ENCODE results near the gene TPSAB1. TPM values are rescaled to one million over a fixed set of nuclear protein-coding genes. Genes with fewer than 3 reads are reported as not detected.

Gene TPSAB1
- total RNA-seq, 2 experiments from 2014 or later: not detected

DNA sequence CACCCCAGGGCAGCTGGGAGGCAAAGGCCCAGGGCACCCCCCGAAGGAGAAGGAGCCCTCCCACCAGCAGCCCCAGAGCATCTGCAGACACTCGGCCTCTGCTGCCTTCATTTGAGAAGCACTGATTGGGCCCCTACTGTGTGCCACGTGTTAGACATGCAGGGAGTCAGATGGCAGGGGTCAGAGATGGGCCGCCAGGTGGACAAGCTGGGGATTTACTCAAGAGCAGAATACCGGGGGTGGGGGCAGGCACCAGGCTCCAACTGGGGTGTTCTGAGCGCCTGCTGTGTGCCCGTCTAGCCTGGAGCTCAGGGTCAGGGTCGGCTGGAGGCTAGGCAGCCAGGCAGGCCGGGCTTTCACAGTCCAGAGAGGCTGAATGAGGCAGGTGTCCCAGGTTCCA, 34.2 kb upstream of the TPSAB1 start:
- intact Hi-C loops (cut with micrococcal nuclease): no loop called here
- CTCF ChIA-PET: no interaction called here
- DNase-seq: no peak
- POLR2A ChIA-PET: no interaction called here
- TF ChIP-seq, protein P1, sequence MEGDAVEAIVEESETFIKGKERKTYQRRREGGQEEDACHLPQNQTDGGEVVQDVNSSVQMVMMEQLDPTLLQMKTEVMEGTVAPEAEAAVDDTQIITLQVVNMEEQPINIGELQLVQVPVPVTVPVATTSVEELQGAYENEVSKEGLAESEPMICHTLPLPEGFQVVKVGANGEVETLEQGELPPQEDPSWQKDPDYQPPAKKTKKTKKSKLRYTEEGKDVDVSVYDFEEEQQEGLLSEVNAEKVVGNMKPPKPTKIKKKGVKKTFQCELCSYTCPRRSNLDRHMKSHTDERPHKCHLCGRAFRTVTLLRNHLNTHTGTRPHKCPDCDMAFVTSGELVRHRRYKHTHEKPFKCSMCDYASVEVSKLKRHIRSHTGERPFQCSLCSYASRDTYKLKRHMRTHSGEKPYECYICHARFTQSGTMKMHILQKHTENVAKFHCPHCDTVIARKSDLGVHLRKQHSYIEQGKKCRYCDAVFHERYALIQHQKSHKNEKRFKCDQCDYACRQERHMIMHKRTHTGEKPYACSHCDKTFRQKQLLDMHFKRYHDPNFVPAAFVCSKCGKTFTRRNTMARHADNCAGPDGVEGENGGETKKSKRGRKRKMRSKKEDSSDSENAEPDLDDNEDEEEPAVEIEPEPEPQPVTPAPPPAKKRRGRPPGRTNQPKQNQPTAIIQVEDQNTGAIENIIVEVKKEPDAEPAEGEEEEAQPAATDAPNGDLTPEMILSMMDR (IDR thresholded peaks at IDR 0.05): no peak
- Mint-ChIP-seq H3K36me3 (ENCODE audit: low read depth) (no peaks in the 10 kb centered on the region), H3K4me1 (ENCODE audit: low read depth) (peaks cover 4% of the 10 kb centered on the region), H3K4me3 (no peak overlapping the region), H3K27me3 (no peaks in the 10 kb centered on the region), H3K27ac (no peak overlapping the region), H3K9me3 (no peaks in the 10 kb centered on the region)
- ATAC-seq: no peak

DNA sequence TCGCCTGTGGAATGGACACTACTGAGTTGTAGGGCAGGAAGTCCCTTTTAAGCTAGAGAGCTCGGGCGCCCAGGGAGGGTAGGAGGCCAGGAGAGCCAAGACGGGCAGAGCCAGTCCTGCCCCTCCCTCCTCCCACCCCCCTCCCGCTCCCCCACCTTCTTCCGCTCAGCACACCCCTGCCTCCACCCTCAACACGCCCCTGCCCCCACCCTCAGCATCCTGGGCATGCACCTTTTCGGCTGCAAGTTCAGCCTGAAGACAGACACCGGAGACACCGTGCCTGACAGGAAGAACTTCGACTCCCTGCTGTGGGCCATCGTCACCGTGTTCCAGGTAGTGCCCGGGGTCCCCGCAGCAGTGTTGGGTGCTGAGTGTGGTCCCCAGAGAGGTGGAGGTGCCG, 33.7 kb upstream of the TPSAB1 start:
- Mint-ChIP-seq H3K27ac (no peak overlapping the region), H3K4me3 (no peak overlapping the region), H3K27me3 (no peaks in the 10 kb centered on the region), H3K4me1 (ENCODE audit: low read depth) (peaks cover 4% of the 10 kb centered on the region), H3K9me3 (no peaks in the 10 kb centered on the region), H3K36me3 (ENCODE audit: low read depth) (no peaks in the 10 kb centered on the region)
- ATAC-seq (no peak), DNase-seq (no peak)
- TF ChIP-seq, protein P1 (IDR thresholded peaks at IDR 0.05): no peak
- intact Hi-C loops (cut with micrococcal nuclease): no loop called here
- POLR2A ChIA-PET: no interaction called here
- CTCF ChIA-PET: no interaction called here

DNA sequence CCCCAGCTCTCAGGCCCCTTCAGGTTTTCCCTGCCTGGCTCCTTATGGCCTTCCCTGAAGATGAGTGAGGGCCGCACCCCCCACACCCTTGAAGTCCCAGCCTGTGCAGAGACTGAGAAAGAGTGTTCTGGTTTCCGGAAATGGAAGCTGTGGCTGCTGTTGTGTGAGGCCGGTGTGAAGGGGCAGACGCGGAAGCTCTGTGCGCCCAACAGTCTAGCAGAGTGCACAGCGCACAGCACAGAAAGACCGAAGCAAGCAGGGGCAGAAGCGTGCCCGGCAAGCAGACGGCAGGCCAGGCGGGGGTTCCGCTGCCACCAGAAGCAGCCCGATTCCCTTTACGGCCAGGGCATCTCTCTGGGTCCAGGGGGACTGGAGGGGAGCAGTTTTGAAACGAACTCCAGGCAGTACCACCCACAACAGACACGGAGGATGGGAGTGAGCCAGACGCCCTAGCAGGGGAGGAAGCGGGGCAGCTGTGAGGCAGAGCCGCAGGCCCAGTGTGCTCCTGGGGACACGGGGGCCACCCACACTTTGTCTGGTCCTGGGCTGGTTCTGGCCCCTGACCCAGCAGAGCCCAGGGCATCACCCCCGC, 32.2 kb upstream of the TPSAB1 start:
- H3K4me3 Mint-ChIP-seq: peak overlapping the region; percentile 34
- CTCF ChIA-PET: no interaction called here

DNA sequence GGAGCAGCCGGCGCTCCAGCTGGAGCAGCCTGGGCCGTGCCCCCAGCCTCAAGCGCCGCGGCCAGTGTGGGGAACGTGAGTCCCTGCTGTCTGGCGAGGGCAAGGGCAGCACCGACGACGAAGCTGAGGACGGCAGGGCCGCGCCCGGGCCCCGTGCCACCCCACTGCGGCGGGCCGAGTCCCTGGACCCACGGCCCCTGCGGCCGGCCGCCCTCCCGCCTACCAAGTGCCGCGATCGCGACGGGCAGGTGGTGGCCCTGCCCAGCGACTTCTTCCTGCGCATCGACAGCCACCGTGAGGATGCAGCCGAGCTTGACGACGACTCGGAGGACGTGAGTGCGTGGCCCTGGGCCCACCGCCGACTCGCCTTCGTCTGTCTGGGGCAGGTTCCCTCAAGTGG, 31.4 kb upstream of the TPSAB1 start:
- no peaks in the 10 kb centered on the region for H3K36me3 Mint-ChIP-seq (ENCODE audit: low read depth)
- ChIA-PET POLR2A (no interaction called here), CTCF (no interaction called here)
- H3K27ac Mint-ChIP-seq: no peak overlapping the region
- H3K4me1 Mint-ChIP-seq (ENCODE audit: low read depth): peaks cover 4% of the 10 kb centered on the region
- no peaks in the 10 kb centered on the region for H3K9me3 Mint-ChIP-seq
- DNase-seq (no peak), ATAC-seq (no peak)
- H3K27me3 Mint-ChIP-seq: no peaks in the 10 kb centered on the region
- H3K4me3 Mint-ChIP-seq: no peak overlapping the region
- TF ChIP-seq, protein P1 (IDR thresholded peaks at IDR 0.05): no peak
- intact Hi-C loops (cut with micrococcal nuclease): no loop called here

More for the DNA sequence above, 32.2 kb upstream of the TPSAB1 start:
- intact Hi-C loops (cut with micrococcal nuclease): no loop called here
- ATAC-seq (peak; percentile 78), DNase-seq (peak; percentile 12)
- Mint-ChIP-seq H3K4me1 (ENCODE audit: low read depth) (peaks cover 4% of the 10 kb centered on the region), H3K9me3 (no peaks in the 10 kb centered on the region), H3K27me3 (no peaks in the 10 kb centered on the region), H3K36me3 (ENCODE audit: low read depth) (no peaks in the 10 kb centered on the region), H3K27ac (peak overlapping the region; percentile 34)
- POLR2A ChIA-PET: no interaction called here
- TF ChIP-seq, protein P1 (IDR thresholded peaks at IDR 0.05): no peak

DNA sequence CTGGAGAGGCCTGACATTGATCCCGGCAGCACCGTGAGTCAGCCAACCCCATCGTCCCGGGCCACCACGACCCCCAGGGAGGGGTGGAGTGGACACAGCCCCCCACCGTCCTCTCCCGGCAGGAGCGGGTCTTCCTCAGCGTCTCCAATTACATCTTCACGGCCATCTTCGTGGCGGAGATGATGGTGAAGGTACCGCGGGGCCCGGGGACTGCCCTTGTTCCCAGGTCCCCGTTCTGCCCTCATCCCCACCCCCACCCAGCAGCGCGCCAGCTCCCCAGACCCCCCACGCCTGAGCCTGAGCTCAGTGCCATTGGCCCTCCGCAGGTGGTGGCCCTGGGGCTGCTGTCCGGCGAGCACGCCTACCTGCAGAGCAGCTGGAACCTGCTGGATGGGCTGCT, 30.0 kb upstream of the TPSAB1 start:
- ChIA-PET CTCF (no interaction called here), POLR2A (no interaction called here)
- Mint-ChIP-seq H3K27ac (no peak overlapping the region), H3K4me1 (ENCODE audit: low read depth) (peaks cover 4% of the 10 kb centered on the region), H3K9me3 (no peaks in the 10 kb centered on the region), H3K27me3 (no peaks in the 10 kb centered on the region), H3K4me3 (no peak overlapping the region), H3K36me3 (ENCODE audit: low read depth) (no peaks in the 10 kb centered on the region)
- TF ChIP-seq, protein P1 (IDR thresholded peaks at IDR 0.05): no peak
- intact Hi-C loops (cut with micrococcal nuclease): no loop called here
- DNase-seq: no peak
- ATAC-seq: no peak

Measured in activated CD8-positive, alpha-beta T cell treated with anti-CD3 and anti-CD28 coated beads for 36 hours (primary cell).